SK-N-SH (cell line): Measurements from ENCODE around the gene ARAP2. TPM values are rescaled to one million over a fixed set of nuclear protein-coding genes. Genes with fewer than 3 reads are reported as not detected.

ENCODE experiments used
- CTCF ChIA-PET: fragments of 300-600, 350-600 bp; formaldehyde crosslinking; extraction: SDS; loops from one replicate; lab custom pipeline; 2021; lab: Yijun Ruan, JAX
- POLR2A ChIA-PET: fragments of 350-600 bp; sonication (Branson Sonifier 250); formaldehyde crosslinking; extraction: SDS; loops from one replicate; lab custom pipeline; 2020; ENCODE audit warnings: antibody characterized with exemption, inconsistent platforms; lab: Yijun Ruan, JAX
- DNase-seq: peaks from one replicate; pipeline ENCODE4 v3.0.0; 2012
- H2AFZ ChIP-seq: fragments of 200-600 bp; sonication (generic); 2 replicates; pipeline ENCODE4 v1.8.1; 2016; ENCODE audit warnings: antibody characterized with exemption, mild to moderate bottlenecking, low read depth
- H3F3A ChIP-seq: fragments of 200-600 bp; sonication (generic); replicated peaks from 2 replicates; pipeline ENCODE3; 2016; ENCODE audit warnings: antibody characterized with exemption, mild to moderate bottlenecking; ENCODE audit not compliant: insufficient read depth
- H3K27ac ChIP-seq, 2 experiments: fragments of 200-500 bp in 1 of 2; fragments of 200-600 bp in 1 of 2; sonication (Bioruptor generic) in 1 of 2; sonication (generic), shearing (Covaris generic) in 1 of 2; 2 replicates each; pipeline versions ENCODE4 v1.5.1 to v1.6.1; 2014 to 2016; ENCODE audit warnings: low read depth in 2 of 2, inconsistent platforms in 1 of 2, low read length in 1 of 2, mild to moderate bottlenecking in 1 of 2, mixed read lengths in 1 of 2
- H3K27me3 ChIP-seq: fragments of 200-600 bp; sonication (generic), shearing (Covaris generic); 2 replicates; pipeline ENCODE4 v1.6.1; 2016; ENCODE audit warnings: mixed run types; ENCODE audit not compliant: insufficient read depth
- H3K36me3 ChIP-seq, 2 experiments: fragments of 200-500 bp in 1 of 2; fragments of 200-600 bp in 1 of 2; sonication (Bioruptor generic) in 1 of 2; sonication (generic) in 1 of 2; replicated peaks in 1 of 2; 2 replicates each; pipeline versions ENCODE3 to v1.5.1; 2014 to 2016; ENCODE audit warnings: low read length in 1 of 2, mild to moderate bottlenecking in 1 of 2; ENCODE audit not compliant: insufficient read depth in 2 of 2, control insufficient read depth in 1 of 2
- H3K4me1 ChIP-seq, 2 experiments: fragments of 200-500 bp in 1 of 2; fragments of 200-600 bp in 1 of 2; sonication (Bioruptor generic) in 1 of 2; sonication (generic), shearing (Covaris generic) in 1 of 2; 2 replicates each; pipeline versions ENCODE4 v1.5.1 to v1.6.1; 2014 to 2016; ENCODE audit warnings: low read depth in 1 of 2, low read length in 1 of 2, mixed run types in 1 of 2; ENCODE audit not compliant: insufficient read depth in 2 of 2, control insufficient read depth in 1 of 2
- H3K4me2 ChIP-seq: fragments of 200-600 bp; sonication (generic), shearing (Covaris generic); 2 replicates; pipeline ENCODE4 v1.6.1; 2017; ENCODE audit warnings: mixed run types
- H3K4me3 ChIP-seq, 2 experiments: fragments of 200-500 bp in 1 of 2; fragments of 200-600 bp in 1 of 2; sonication (Bioruptor generic) in 1 of 2; sonication (generic), shearing (Covaris generic) in 1 of 2; 2 replicates each; pipeline versions ENCODE4 v1.5.1 to v1.8.1; 2014 to 2016; ENCODE audit warnings: low read depth in 2 of 2, inconsistent platforms in 1 of 2, low read length in 1 of 2, mild to moderate bottlenecking in 1 of 2, mixed read lengths in 1 of 2, moderate library complexity in 1 of 2
- H3K79me2 ChIP-seq: fragments of 200-600 bp; sonication (generic); 2 replicates; pipeline ENCODE4 v1.8.1; 2017; ENCODE audit warnings: mild to moderate bottlenecking; ENCODE audit not compliant: insufficient read depth
- H3K9ac ChIP-seq: fragments of 200-600 bp; sonication (generic); 2 replicates; pipeline ENCODE4 v1.6.1; 2017; ENCODE audit warnings: mixed run types
- H3K9me2 ChIP-seq: fragments of 200-600 bp; sonication (generic); 2 replicates; pipeline ENCODE4 v1.6.1; 2017; ENCODE audit warnings: mixed run types
- H3K9me3 ChIP-seq: fragments of 200-600 bp; sonication (generic); 2 replicates; pipeline ENCODE4 v1.6.1; 2017; ENCODE audit warnings: mixed run types, mild to moderate bottlenecking, moderate library complexity
- H4K20me1 ChIP-seq: fragments of 200-600 bp; sonication (generic); 2 replicates; pipeline ENCODE4 v1.6.1; 2017; ENCODE audit warnings: mild to moderate bottlenecking, mixed run types; ENCODE audit not compliant: insufficient read depth
- CHD2 ChIP-seq: fragments of 150-350 bp; IDR thresholded peaks from 2 replicates; pipeline ENCODE4 v1.6.1; 2018; ENCODE audit warnings: low read length; ENCODE audit not compliant: partially characterized antibody
- FOXM1 ChIP-seq: IDR thresholded peaks from 2 replicates; pipeline ENCODE4 v1.4.0; 2012; ENCODE audit warnings: low read depth, mild to moderate bottlenecking
- GABPA ChIP-seq: IDR thresholded peaks from 2 replicates; pipeline ENCODE4 v1.4.0; 2012; ENCODE audit warnings: low read depth, mild to moderate bottlenecking
- MEF2A ChIP-seq: IDR thresholded peaks from 2 replicates; pipeline ENCODE4 v1.4.0; 2012; ENCODE audit warnings: low read depth, borderline replicate concordance
- POLR2AphosphoS5 ChIP-seq: IDR thresholded peaks from 2 replicates; pipeline ENCODE4 v1.6.1; 2012; ENCODE audit warnings: low read depth, low read length
- RCOR1 ChIP-seq: fragments of 150-350 bp; IDR thresholded peaks from 2 replicates; pipeline ENCODE4 v1.6.1; 2017; ENCODE audit warnings: antibody characterized with exemption, low read length
- SMC3 ChIP-seq: IDR thresholded peaks from 2 replicates; pipeline ENCODE4 v1.6.1; 2012; ENCODE audit warnings: low read depth, low read length, improper control_type of control experiment
- WGBS: methylation state at CpG from one replicate; pipeline ENCODE4 v1.1.6; 2017; ENCODE audit warnings: low lambda C conversion rate; 5-methylcytosine and 5-hydroxymethylcytosine counted together
- polyA plus RNA-seq, 3 experiments: library from polyadenylated mRNA; depleted of rRNA; stranded (reverse); fragments of >200 nt; gene quantifications; 2 replicates each; pipeline ENCODE4 v1.2.3, GENCODE V29; 2012

Gene ARAP2
- polyA plus RNA-seq, 1 of the 3 experiments (the other 2 are of a cell fraction), result not detected

GRCh38 chr4:36282503-36283030, 38.3 kb upstream of the ARAP2 start:
- H3K9me2 ChIP-seq, result no peaks in the 10 kb centered on the region
- no peak overlapping the region for H3K4me3 ChIP-seq
- ChIA-PET POLR2A (no interaction called here), CTCF (no interaction called here)
- H3K9ac ChIP-seq, result no peak overlapping the region
- no peaks in the 10 kb centered on the region for H3K27me3 ChIP-seq
- no peak overlapping the region for H3K4me2 ChIP-seq
- no peaks in the 10 kb centered on the region for H3F3A ChIP-seq
- no peaks in the 10 kb centered on the region for H3K9me3 ChIP-seq
- DNase-seq, result no peak
- H3K36me3 ChIP-seq, result no peaks in the 10 kb centered on the region
- H3K79me2 ChIP-seq, result no peaks in the 10 kb centered on the region
- no peaks in the 10 kb centered on the region for H4K20me1 ChIP-seq
- no peak overlapping the region for H2AFZ ChIP-seq
- no peak for TF ChIP-seq SMC3
- TF ChIP-seq FOXM1, result no peak
- no peak for TF ChIP-seq POLR2AphosphoS5
- TF ChIP-seq CHD2, result no peak
- no peak for TF ChIP-seq RCOR1
- no peak for TF ChIP-seq MEF2A
- TF ChIP-seq GABPA, result no peak
- H3K4me1 ChIP-seq, result no peaks in the 10 kb centered on the region
- no peak overlapping the region for H3K27ac ChIP-seq

GRCh38 chr4:36281384-36282106, 37.2 kb upstream of the ARAP2 start, which contains the start of gene DTHD1:
DTHD1 (plus strand) TSS chr4:36281616; CDS start chr4:36281759, 143 bp downstream.
- no peaks in the 10 kb centered on the region for H3F3A ChIP-seq
- no peaks in the 10 kb centered on the region for H3K79me2 ChIP-seq
- H4K20me1 ChIP-seq, result no peaks in the 10 kb centered on the region
- H3K4me1 ChIP-seq, result no peaks in the 10 kb centered on the region
- CTCF ChIA-PET, result no interaction called here
- H3K9me3 ChIP-seq, result no peaks in the 10 kb centered on the region
- no peak for DNase-seq
- no peak within 1 kb of the TSS for H3K4me2 ChIP-seq
- H3K27ac ChIP-seq, result no peak within 1 kb of the TSS
- H3K27me3 ChIP-seq, result no peaks in the 10 kb centered on the region
- POLR2A ChIA-PET, result no interaction called here
- no peak within 1 kb of the TSS for H3K4me3 ChIP-seq
- TF ChIP-seq MEF2A, result no peak
- TF ChIP-seq, all 33 proteins: peak for 0
- 0% methylated on average over 5 of the region's 5 CpGs for WGBS
- Histone ChIP-seq H2AFZ (no peak within 1 kb of the TSS), H3K9ac (no peak within 1 kb of the TSS), H3K9me2 (no peaks in the 10 kb centered on the region), H3K36me3 (no peaks in the 10 kb centered on the region)

GRCh38 chr4:36280555-36280954, 36.2 kb upstream of the ARAP2 start:
- no peaks in the 10 kb centered on the region for H3K36me3 ChIP-seq
- TF ChIP-seq FOXM1, result no peak
- H3K4me1 ChIP-seq, result no peaks in the 10 kb centered on the region
- no peaks in the 10 kb centered on the region for H3K27me3 ChIP-seq
- no peak overlapping the region for H3K4me2 ChIP-seq
- H2AFZ ChIP-seq, result no peak overlapping the region
- no peaks in the 10 kb centered on the region for H4K20me1 ChIP-seq
- no peak overlapping the region for H3K9ac ChIP-seq
- no peak for DNase-seq
- no peaks in the 10 kb centered on the region for H3K79me2 ChIP-seq
- H3F3A ChIP-seq, result no peaks in the 10 kb centered on the region
- H3K9me3 ChIP-seq, result no peaks in the 10 kb centered on the region
- H3K4me3 ChIP-seq, result no peak overlapping the region
- no peaks in the 10 kb centered on the region for H3K9me2 ChIP-seq
- ChIA-PET CTCF (no interaction called here), POLR2A (no interaction called here)
- 7% methylated on average over 4 of the region's 4 CpGs for WGBS
- H3K27ac ChIP-seq, result no peak overlapping the region
